Thyroid gland (tissue), 4 donors: ENCODE results near the gene RANBP17.

Source experiments
- CTCF ChIP-seq, 6 experiments: fragments of 200-600 bp in 3 of 6; fragments of 450-650 bp in 3 of 6; sonication (generic) in 3 of 6; IDR thresholded peaks; one replicate each; pipeline ENCODE4 v1.5.1; 2016 to 2019; ENCODE audit warnings: antibody characterized with exemption in 6 of 6, mild to moderate bottlenecking in 2 of 6, inconsistent platforms in 1 of 6, moderate library complexity in 1 of 6
- POLR2A ChIP-seq, 2 donors: fragments of 450-650 bp; IDR thresholded peaks; one replicate each; pipeline ENCODE4 v1.6.1; 2017; ENCODE audit warnings: antibody characterized with exemption in 2 of 2, mild to moderate bottlenecking in 2 of 2, moderate library complexity in 1 of 2

DNA sequence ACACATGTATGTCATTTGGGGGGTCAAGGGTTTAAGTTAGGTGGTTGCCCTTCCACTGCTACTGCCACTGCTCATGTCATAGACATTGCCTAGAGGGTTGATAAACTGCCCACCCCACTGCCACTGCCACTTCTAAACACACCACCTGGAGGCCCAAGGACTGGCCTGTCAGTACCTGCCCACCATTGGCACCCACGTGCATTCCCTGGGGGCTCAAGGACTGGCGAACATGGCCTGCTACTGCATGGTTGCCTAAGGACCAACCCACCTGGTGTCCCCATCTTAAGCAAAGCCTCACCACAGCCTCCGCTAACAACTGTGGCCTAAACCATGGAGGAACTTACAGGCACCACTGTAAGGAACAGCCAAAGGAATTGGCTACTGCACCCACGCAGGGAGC lies 261.6 kb downstream of the RANBP17 start:
- TF ChIP-seq CTCF (IDR thresholded peaks at IDR 0.05): no peak
- TF ChIP-seq POLR2A (IDR thresholded peaks at IDR 0.05): no peak
